GM12878 (cell line): Measurements from ENCODE around the gene GPRC5C. TPM values are rescaled to one million over a fixed set of nuclear protein-coding genes. Genes with fewer than 3 reads are reported as not detected.

Experiments used
- ASH2L ChIP-seq: fragments of 300-600, 200-600 bp; sonication (generic); IDR thresholded peaks from 2 replicates; pipeline ENCODE4 v1.6.1; 2017; ENCODE audit warnings: low read depth, mild to moderate bottlenecking, borderline replicate concordance
- ATF3 ChIP-seq: IDR thresholded peaks from 2 replicates; pipeline ENCODE4 v1.6.1; 2011; ENCODE audit warnings: low read depth, mild to moderate bottlenecking, low read length, moderate library complexity, borderline replicate concordance; ENCODE audit errors: extremely low read depth
- BACH1 ChIP-seq: fragments of 450-650 bp; IDR thresholded peaks from 2 replicates; pipeline ENCODE4 v1.6.1; 2017; ENCODE audit warnings: mild to moderate bottlenecking, borderline replicate concordance
- BCL3 ChIP-seq: IDR thresholded peaks from 2 replicates; pipeline ENCODE4 v1.6.1; 2011; ENCODE audit warnings: borderline replicate concordance, low read depth, mild to moderate bottlenecking, moderate library complexity, low read length; ENCODE audit not compliant: insufficient read depth, poor library complexity, severe bottlenecking
- E4F1 ChIP-seq: fragments of 450-650 bp; IDR thresholded peaks from 2 replicates; pipeline ENCODE4 v1.6.1; 2018; ENCODE audit warnings: borderline replicate concordance, mild to moderate bottlenecking; ENCODE audit not compliant: partially characterized antibody
- GATAD2B ChIP-seq: fragments of 450-650 bp; conservative IDR thresholded peaks from 2 replicates; pipeline ENCODE4 v1.6.1; 2017; ENCODE audit warnings: low read depth, mild to moderate bottlenecking, moderate library complexity
- HDGF ChIP-seq: fragments of 450-650 bp; IDR thresholded peaks from 2 replicates; pipeline ENCODE4 v1.6.1; 2016; ENCODE audit warnings: antibody characterized with exemption
- IRF5 ChIP-seq: fragments of 450-650 bp; IDR thresholded peaks from 2 replicates; pipeline ENCODE4 v1.6.1; 2017; ENCODE audit warnings: borderline replicate concordance
- JUND ChIP-seq: IDR thresholded peaks from 2 replicates; pipeline ENCODE4 v1.6.1; 2012; ENCODE audit warnings: low read depth, mild to moderate bottlenecking, low read length, improper control_type of control experiment, moderate library complexity
- KDM1A ChIP-seq: fragments of 200-600 bp; sonication (generic); IDR thresholded peaks from 2 replicates; pipeline ENCODE4 v1.6.1; 2016; ENCODE audit warnings: borderline replicate concordance
- MEF2B ChIP-seq: fragments of 450-650 bp; IDR thresholded peaks from 2 replicates; pipeline ENCODE4 v1.6.1; 2018; ENCODE audit warnings: mild to moderate bottlenecking, moderate library complexity; ENCODE audit not compliant: partially characterized antibody, poor library complexity, severe bottlenecking
- NBN ChIP-seq: fragments of 450-650 bp; IDR thresholded peaks from 2 replicates; pipeline ENCODE4 v1.6.1; 2016
- NFIC ChIP-seq: IDR thresholded peaks from 2 replicates; pipeline ENCODE4 v1.6.1; 2012; ENCODE audit warnings: low read depth, mild to moderate bottlenecking, inconsistent platforms, low read length, moderate library complexity
- NKRF ChIP-seq: fragments of 450-650 bp; conservative IDR thresholded peaks from 2 replicates; pipeline ENCODE4 v1.6.1; 2017; ENCODE audit warnings: mild to moderate bottlenecking, moderate library complexity
- REST ChIP-seq: IDR thresholded peaks from 2 replicates; pipeline ENCODE4 v1.6.1; 2012; ENCODE audit warnings: mild to moderate bottlenecking, low read depth, low read length
- ZNF622 ChIP-seq: fragments of 450-650 bp; IDR thresholded peaks from 2 replicates; pipeline ENCODE4 v1.6.1; 2017; ENCODE audit warnings: mild to moderate bottlenecking, inconsistent platforms
- polyA plus RNA-seq, 11 experiments: library from polyadenylated mRNA; depleted of rRNA in 4 of 11; unstranded in 6 of 11; stranded (reverse) in 5 of 11; fragments of >200 nt; fragmentation: Nextera tagmentation in 4 of 11; fragmentation: Illumina TruSeq in 1 of 11; extraction: Ambion mirVana in 4 of 11; extraction: Trizol in 1 of 11; gene quantifications; 1 replicate in 1 of 11; 2 replicates in 10 of 11; pipeline versions ENCODE4 v1.2.1 to v1.2.3, GENCODE V29; 2011 to 2016; ENCODE audit warnings: inconsistent platforms in 2 of 11, missing spikeins in 2 of 11, low read depth in 1 of 11
- total RNA-seq, 4 experiments: library from RNA; depleted of rRNA in 3 of 4; stranded (reverse); fragments of >200 nt in 3 of 4; fragmentation: Illumina TruSeq in 1 of 4; extraction: Trizol in 1 of 4; gene quantifications; 2 replicates each; pipeline versions ENCODE4 v1.2.1 to v1.2.3, GENCODE V29; 2013 to 2021

Gene GPRC5C
- total and polyA plus RNA-seq, 10 of the 15 experiments (the other 5 are each of a cell fraction or from before 2014, with no cell fraction given): 0.04 to 1.3 (median 0.36) TPM; not detected in 2

- TF ChIP-seq NKRF: no peak
- TF ChIP-seq IRF5: no peak
- no peak for TF ChIP-seq ATF3
- TF ChIP-seq MEF2B: peak; percentile 48
- no peak for TF ChIP-seq KDM1A
- TF ChIP-seq JUND: no peak
- TF ChIP-seq BCL3: no peak
- TF ChIP-seq ZNF622: no peak
- TF ChIP-seq BACH1: no peak
- 0 out of 2 replicates have a peak, but pooled peaks have one; percentile 40 for TF ChIP-seq GATAD2B
- peak; percentile 37; the same call in 1 of the 2 replicates for TF ChIP-seq NBN
- TF ChIP-seq HDGF: no peak
- no peak for TF ChIP-seq NFIC
- TF ChIP-seq ASH2L: no peak
- no peak for TF ChIP-seq REST
- TF ChIP-seq E4F1: no peak
These were observed 17.4 kb upstream of the GPRC5C start (continued) for GRCh38 chr17:74414510-74414909.
